CMK (cell line): ENCODE measurements around the gene HOXD3.
A peak's percentile ranks its signal among the peaks of the same experiment; 100 is the strongest.

Experiments used
- DNase-seq: peaks from one replicate; pipeline ENCODE4 v3.0.0-alpha.2; 2010; ENCODE audit warnings: low read depth

HOXD3 gene

GRCh38 chr2:176132205-176133171, 24.6 kb upstream of the HOXD3 start:
- DNase-seq: no peak

- DNase-seq: no peak
Measured at GRCh38 chr2:176133389-176133788, 23.7 kb upstream of the HOXD3 start.

- no peak for DNase-seq
Measured at GRCh38 chr2:176134035-176134434, 23.1 kb upstream of the HOXD3 start.

GRCh38 chr2:176135035-176135440, 22.1 kb upstream of the HOXD3 start:
- DNase-seq: no peak

GRCh38 chr2:176136374-176137251, 20.5 kb upstream of the HOXD3 start:
- no peak for DNase-seq

GRCh38 chr2:176137252-176137580, 19.9 kb upstream of the HOXD3 start:
- DNase-seq: no peak

- no peak for DNase-seq
Measured at GRCh38 chr2:176137906-176138305, 19.2 kb upstream of the HOXD3 start.

GRCh38 chr2:176138526-176138922, 18.6 kb upstream of the HOXD3 start:
- DNase-seq: no peak

- DNase-seq: no peak
Measured at GRCh38 chr2:176138923-176139660, 18.0 kb upstream of the HOXD3 start.

GRCh38 chr2:176139661-176140512, 17.2 kb upstream of the HOXD3 start:
- no peak for DNase-seq

GRCh38 chr2:176140513-176141317, 16.4 kb upstream of the HOXD3 start:
- peak; percentile 48 for DNase-seq

GRCh38 chr2:176142281-176142680, 14.8 kb upstream of the HOXD3 start:
- DNase-seq: no peak

- no peak for DNase-seq
Measured at GRCh38 chr2:176145085-176145969, 11.8 kb upstream of the HOXD3 start.

GRCh38 chr2:176146101-176146500, 11.0 kb upstream of the HOXD3 start:
- no peak for DNase-seq

- DNase-seq: no peak
Measured at GRCh38 chr2:176146645-176147044, 10.5 kb upstream of the HOXD3 start.

GRCh38 chr2:176147210-176147799, 9.8 kb upstream of the HOXD3 start:
- DNase-seq: no peak

GRCh38 chr2:176147800-176148496, 9.2 kb upstream of the HOXD3 start:
- no peak for DNase-seq

- no peak for DNase-seq
Measured at GRCh38 chr2:176148751-176149421, 8.2 kb upstream of the HOXD3 start.
